Measurements from ENCODE around the gene KIF5A. TPM values are rescaled to one million over a fixed set of nuclear protein-coding genes. Genes with fewer than 3 reads are reported as not detected.
"Not testable (repeated sequence)": the region's sequence is repeated elsewhere in the genome, so short reads cannot be mapped to it uniquely, and the experiment has no call there.

KIF5A gene
- total RNA-seq, 1 experiment from 2014 or later = 0.40 TPM

GRCh38 chr12:57586832-57587429 lies 37.1 kb downstream of the KIF5A start:
- in situ Hi-C loops (cut with HindIII; ENCODE audit: low pct_unique_long_range_greater_than_20kb, low sequenced_read_pairs) = no loop called here
- DNase-seq (ENCODE audit: low read depth, low spot score) = no peak

GRCh38 chr12:57588951-57589610 lies 39.2 kb downstream of the KIF5A start:
- in situ Hi-C loops (cut with HindIII; ENCODE audit: low pct_unique_long_range_greater_than_20kb, low sequenced_read_pairs); DNase-seq (ENCODE audit: low read depth, low spot score): not testable (repeated sequence)

GRCh38 chr12:57590479-57590863 lies 40.6 kb downstream of the KIF5A start:
- in situ Hi-C loops (cut with HindIII; ENCODE audit: low pct_unique_long_range_greater_than_20kb, low sequenced_read_pairs) = no loop called here
- no peak for DNase-seq (ENCODE audit: low read depth, low spot score)

- DNase-seq (ENCODE audit: low read depth, low spot score) = peak; percentile 74
- in situ Hi-C loops (cut with HindIII; ENCODE audit: low pct_unique_long_range_greater_than_20kb, low sequenced_read_pairs) = no loop called here
Measured at GRCh38 chr12:57590864-57591781, 41.3 kb downstream of the KIF5A start, which contains the start of gene PIP4K2C. PIP4K2C (plus strand) TSS chr12:57591192; CDS start chr12:57591290, 98 bp downstream.

- DNase-seq (ENCODE audit: low read depth, low spot score) = no peak
- in situ Hi-C loops (cut with HindIII; ENCODE audit: low pct_unique_long_range_greater_than_20kb, low sequenced_read_pairs) = no loop called here
Measured at GRCh38 chr12:57591782-57592325, 42.0 kb downstream of the KIF5A start.

GRCh38 chr12:57592551-57593165 lies 42.8 kb downstream of the KIF5A start:
- in situ Hi-C loops (cut with HindIII; ENCODE audit: low pct_unique_long_range_greater_than_20kb, low sequenced_read_pairs) = no loop called here
- no peak for DNase-seq (ENCODE audit: low read depth, low spot score)

GRCh38 chr12:57593187-57593586 lies 43.3 kb downstream of the KIF5A start:
- DNase-seq (ENCODE audit: low read depth, low spot score) = no peak
- in situ Hi-C loops (cut with HindIII; ENCODE audit: low pct_unique_long_range_greater_than_20kb, low sequenced_read_pairs) = no loop called here

- in situ Hi-C loops (cut with HindIII; ENCODE audit: low pct_unique_long_range_greater_than_20kb, low sequenced_read_pairs) = no loop called here
- DNase-seq (ENCODE audit: low read depth, low spot score) = no peak
Measured at GRCh38 chr12:57600395-57600794, 50.6 kb downstream of the KIF5A start.

- in situ Hi-C loops (cut with HindIII; ENCODE audit: low pct_unique_long_range_greater_than_20kb, low sequenced_read_pairs) = no loop called here
Measured at GRCh38 chr12:57602544-57602943, 52.7 kb downstream of the KIF5A start.

GRCh38 chr12:57603324-57603723 lies 53.5 kb downstream of the KIF5A start:
- in situ Hi-C loops (cut with HindIII; ENCODE audit: low pct_unique_long_range_greater_than_20kb, low sequenced_read_pairs) = no loop called here
- no peak for DNase-seq (ENCODE audit: low read depth, low spot score)

More at GRCh38 chr12:57602544-57602943, 52.7 kb downstream of the KIF5A start:
- no peak for DNase-seq (ENCODE audit: low read depth, low spot score)

- DNase-seq (ENCODE audit: low read depth, low spot score) = peak; percentile 35
- in situ Hi-C loops (cut with HindIII; ENCODE audit: low pct_unique_long_range_greater_than_20kb, low sequenced_read_pairs) = no loop called here
Measured at GRCh38 chr12:57603815-57604453, 54.1 kb downstream of the KIF5A start.

- in situ Hi-C loops (cut with HindIII; ENCODE audit: low pct_unique_long_range_greater_than_20kb, low sequenced_read_pairs) = no loop called here
- DNase-seq (ENCODE audit: low read depth, low spot score) = peak; percentile 19
Measured at GRCh38 chr12:57604454-57604991, 54.7 kb downstream of the KIF5A start, which contains the start of gene DTX3. DTX3 (plus strand) TSS chr12:57604824; CDS start chr12:57606518, 1,694 bp downstream.

GRCh38 chr12:57604992-57605810 lies 55.4 kb downstream of the KIF5A start:
- in situ Hi-C loops (cut with HindIII; ENCODE audit: low pct_unique_long_range_greater_than_20kb, low sequenced_read_pairs) = no loop called here
- DNase-seq (ENCODE audit: low read depth, low spot score) = peak; percentile 51

- in situ Hi-C loops (cut with HindIII; ENCODE audit: low pct_unique_long_range_greater_than_20kb, low sequenced_read_pairs) = no loop called here
- DNase-seq (ENCODE audit: low read depth, low spot score) = no peak
Measured at GRCh38 chr12:57605811-57606311, 56.0 kb downstream of the KIF5A start.

GRCh38 chr12:57606399-57606798 lies 56.6 kb downstream of the KIF5A start:
- in situ Hi-C loops (cut with HindIII; ENCODE audit: low pct_unique_long_range_greater_than_20kb, low sequenced_read_pairs) = no loop called here
- no peak for DNase-seq (ENCODE audit: low read depth, low spot score)

GRCh38 chr12:57606821-57607220 lies 57.0 kb downstream of the KIF5A start:
- DNase-seq (ENCODE audit: low read depth, low spot score) = no peak
- in situ Hi-C loops (cut with HindIII; ENCODE audit: low pct_unique_long_range_greater_than_20kb, low sequenced_read_pairs) = no loop called here
